Parathyroid adenoma (tissue), 2 donors: ENCODE data around the gene MEF2C.

Experiments used
- H2AFZ ChIP-seq: fragments of 300-600 bp; sonication (generic); one replicate; pipeline ENCODE4 v1.7.0; 2017; ENCODE audit warnings: antibody characterized with exemption, mild to moderate bottlenecking
- H3K27ac ChIP-seq: fragments of 300-600 bp; sonication (generic); one replicate; pipeline ENCODE4 v1.7.0; 2017
- H3K27me3 ChIP-seq: fragments of 300-600 bp; sonication (generic); one replicate; pipeline ENCODE4 v1.7.0; 2017; ENCODE audit warnings: low read length; ENCODE audit not compliant: control insufficient read depth, insufficient read depth
- H3K36me3 ChIP-seq: fragments of 300-600 bp; sonication (generic); one replicate; pipeline ENCODE4 v1.7.0; 2017; ENCODE audit warnings: low read length; ENCODE audit not compliant: control insufficient read depth, insufficient read depth
- H3K4me1 ChIP-seq: fragments of 300-600 bp; sonication (generic); one replicate; pipeline ENCODE4 v1.7.0; 2017; ENCODE audit warnings: control low read depth
- H3K4me2 ChIP-seq: fragments of 300-600 bp; sonication (generic); one replicate; pipeline ENCODE4 v1.7.0; 2017; ENCODE audit warnings: low read length
- H3K4me3 ChIP-seq: fragments of 300-600 bp; sonication (generic); one replicate; pipeline ENCODE4 v1.7.0; 2017; ENCODE audit warnings: low read depth, low read length
- H3K79me2 ChIP-seq: fragments of 300-600 bp; sonication (generic); one replicate; pipeline ENCODE4 v1.7.0; 2017; ENCODE audit warnings: control low read depth
- H3K9ac ChIP-seq: fragments of 300-600 bp; sonication (generic); one replicate; pipeline ENCODE4 v1.7.0; 2017; ENCODE audit warnings: mild to moderate bottlenecking
- H3K9me3 ChIP-seq: fragments of 300-600 bp; sonication (generic); one replicate; pipeline ENCODE4 v1.7.0; 2017; ENCODE audit warnings: low read length; ENCODE audit not compliant: control insufficient read depth
- TF ChIP-seq, protein P1 (sequence below): fragments of 300-600 bp; sonication (generic); IDR thresholded peaks from one replicate; pipeline ENCODE4 v1.7.0; 2017; ENCODE audit warnings: antibody characterized with exemption, mild to moderate bottlenecking
- donor health status: primary hyperparathyroidism.

MEF2C gene

DNA sequence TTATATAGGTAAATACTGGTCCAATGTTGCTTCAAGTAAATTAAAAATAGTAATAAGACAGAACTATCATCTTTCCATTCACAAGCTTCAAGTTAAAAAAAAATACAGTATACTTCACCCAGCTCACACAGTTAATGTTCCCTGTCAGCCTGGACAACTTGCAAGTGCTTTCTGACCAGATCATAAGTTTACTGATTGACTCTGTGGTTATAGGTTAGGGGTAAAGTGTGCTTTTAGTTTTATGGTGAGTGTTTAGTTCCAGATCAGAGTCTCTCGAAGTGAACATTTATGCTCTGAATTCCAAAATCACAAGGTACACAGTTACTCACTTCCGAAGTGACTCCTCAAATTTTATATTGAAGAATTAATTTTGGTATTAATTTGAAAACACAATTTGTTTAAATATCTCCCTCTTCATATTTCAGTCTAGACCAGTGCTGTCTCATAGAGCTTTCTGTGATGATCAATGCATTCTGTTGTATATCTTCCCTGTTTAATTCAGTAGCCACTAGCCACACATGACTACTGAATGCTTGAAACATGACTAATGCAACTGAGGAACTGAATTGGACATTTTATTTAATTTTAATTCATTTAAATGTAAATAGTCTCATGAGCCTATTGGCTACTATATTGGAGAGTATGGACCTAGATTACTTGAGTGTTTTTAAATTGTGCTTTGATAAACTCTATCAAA lies 90.7 kb downstream of the MEF2C start:
- H3K79me2 ChIP-seq = no peaks in the 10 kb centered on the region
- H3K4me2 ChIP-seq = no peak overlapping the region
- H3K9me3 ChIP-seq = no peaks in the 10 kb centered on the region
- no peaks in the 10 kb centered on the region for H3K36me3 ChIP-seq
- H2AFZ ChIP-seq = no peak overlapping the region
- H3K4me1 ChIP-seq = no peaks in the 10 kb centered on the region
- H3K27ac ChIP-seq = no peak overlapping the region
- no peaks in the 10 kb centered on the region for H3K27me3 ChIP-seq
- no peak overlapping the region for H3K4me3 ChIP-seq
- TF ChIP-seq, protein P1, sequence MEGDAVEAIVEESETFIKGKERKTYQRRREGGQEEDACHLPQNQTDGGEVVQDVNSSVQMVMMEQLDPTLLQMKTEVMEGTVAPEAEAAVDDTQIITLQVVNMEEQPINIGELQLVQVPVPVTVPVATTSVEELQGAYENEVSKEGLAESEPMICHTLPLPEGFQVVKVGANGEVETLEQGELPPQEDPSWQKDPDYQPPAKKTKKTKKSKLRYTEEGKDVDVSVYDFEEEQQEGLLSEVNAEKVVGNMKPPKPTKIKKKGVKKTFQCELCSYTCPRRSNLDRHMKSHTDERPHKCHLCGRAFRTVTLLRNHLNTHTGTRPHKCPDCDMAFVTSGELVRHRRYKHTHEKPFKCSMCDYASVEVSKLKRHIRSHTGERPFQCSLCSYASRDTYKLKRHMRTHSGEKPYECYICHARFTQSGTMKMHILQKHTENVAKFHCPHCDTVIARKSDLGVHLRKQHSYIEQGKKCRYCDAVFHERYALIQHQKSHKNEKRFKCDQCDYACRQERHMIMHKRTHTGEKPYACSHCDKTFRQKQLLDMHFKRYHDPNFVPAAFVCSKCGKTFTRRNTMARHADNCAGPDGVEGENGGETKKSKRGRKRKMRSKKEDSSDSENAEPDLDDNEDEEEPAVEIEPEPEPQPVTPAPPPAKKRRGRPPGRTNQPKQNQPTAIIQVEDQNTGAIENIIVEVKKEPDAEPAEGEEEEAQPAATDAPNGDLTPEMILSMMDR = no peak
- no peak overlapping the region for H3K9ac ChIP-seq

DNA sequence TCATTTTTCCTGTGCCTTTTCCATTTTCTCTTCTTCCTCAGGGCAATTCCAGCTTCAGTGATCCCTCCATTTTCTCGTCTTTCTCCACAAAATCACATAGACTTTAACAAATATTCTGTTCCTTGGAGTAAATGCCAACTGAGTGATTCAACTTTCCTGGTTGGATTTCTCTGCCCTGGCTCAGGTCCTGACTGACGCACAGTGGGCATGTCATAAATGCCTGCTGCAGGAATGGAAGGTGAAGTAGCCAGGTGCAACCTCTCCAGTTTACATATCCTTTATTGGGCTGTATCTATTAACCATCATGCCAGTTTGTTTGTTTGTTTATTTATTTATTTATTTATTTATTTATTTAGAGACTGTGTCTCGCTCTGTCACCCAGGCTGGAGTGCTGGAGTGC lies 95.1 kb downstream of the MEF2C start:
- Histone ChIP-seq H3K9ac (no peak overlapping the region), H3K27me3 (no peaks in the 10 kb centered on the region), H3K36me3 (no peaks in the 10 kb centered on the region), H3K4me2 (no peak overlapping the region), H3K4me3 (no peak overlapping the region), H3K79me2 (no peaks in the 10 kb centered on the region), H3K4me1 (no peaks in the 10 kb centered on the region), H2AFZ (no peak overlapping the region), H3K9me3 (no peaks in the 10 kb centered on the region), H3K27ac (no peak overlapping the region)
- TF ChIP-seq, protein P1 = no peak

DNA sequence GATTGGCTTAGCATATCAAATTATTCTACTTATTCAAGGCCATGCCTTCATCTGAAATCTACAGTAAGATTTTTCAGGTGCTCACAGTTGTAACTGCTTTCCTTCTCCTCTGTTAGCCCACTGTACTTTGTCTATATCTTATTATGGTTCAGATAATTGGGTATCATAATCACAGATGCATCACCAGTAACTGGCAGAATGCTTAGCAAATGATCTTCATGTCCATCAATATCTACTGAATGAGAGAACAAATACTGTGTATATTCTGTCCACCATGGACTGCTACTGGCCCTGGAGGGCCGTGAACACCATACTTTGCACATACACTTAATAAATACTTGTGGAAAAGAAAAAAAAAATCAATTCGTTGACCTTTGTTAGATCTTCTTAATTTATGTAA lies 96.2 kb downstream of the MEF2C start:
- no peaks in the 10 kb centered on the region for H3K36me3 ChIP-seq
- H3K27ac ChIP-seq = peak overlapping the region; percentile 76
- no peak overlapping the region for H2AFZ ChIP-seq
- H3K4me2 ChIP-seq = no peak overlapping the region
- H3K79me2 ChIP-seq = no peaks in the 10 kb centered on the region
- no peak overlapping the region for H3K9ac ChIP-seq
- H3K27me3 ChIP-seq = no peaks in the 10 kb centered on the region
- no peaks in the 10 kb centered on the region for H3K9me3 ChIP-seq
- H3K4me3 ChIP-seq = no peak overlapping the region
- TF ChIP-seq, protein P1 = no peak
- H3K4me1 ChIP-seq = no peaks in the 10 kb centered on the region

DNA sequence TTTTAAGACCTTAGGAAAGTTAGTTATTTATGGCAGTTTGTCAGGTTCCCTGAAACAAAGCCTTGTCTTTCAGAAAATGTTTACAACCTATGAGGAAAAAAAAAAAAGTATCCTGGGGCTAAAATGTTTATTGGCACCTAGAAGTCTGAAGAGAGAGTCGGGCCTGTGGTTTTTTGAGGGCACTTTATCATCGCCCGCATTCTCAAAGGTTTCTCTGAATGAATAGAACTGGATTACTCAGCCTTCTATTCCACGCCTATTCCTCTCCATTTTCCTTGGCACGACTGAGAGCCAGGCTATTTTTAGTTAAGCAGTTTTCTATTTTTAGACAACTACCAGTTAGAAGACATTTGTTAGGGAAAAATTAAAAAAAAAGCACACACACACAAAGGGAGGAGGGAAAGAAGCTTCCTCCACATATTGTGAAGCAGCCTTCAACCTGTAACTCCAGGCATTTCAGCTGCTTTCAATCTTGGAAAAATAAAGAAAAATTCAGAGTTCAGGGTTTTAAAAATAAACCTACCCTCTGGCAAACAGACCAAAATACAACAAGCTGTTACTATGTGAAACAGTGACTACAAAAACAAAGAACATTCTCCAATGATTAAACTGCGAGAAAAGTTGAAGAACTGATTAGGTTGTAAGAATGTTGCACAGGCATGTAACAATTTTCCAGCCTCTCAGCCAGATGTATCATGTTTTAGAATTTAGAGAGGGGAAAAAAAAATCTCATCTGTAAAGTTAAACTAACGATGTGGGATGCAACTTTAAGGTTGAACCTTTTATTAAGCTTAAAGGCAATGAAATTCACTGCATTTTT lies 97.0 kb downstream of the MEF2C start:
- H2AFZ ChIP-seq = peak overlapping the region; percentile 48
- peak overlapping the region; percentile 76 for H3K27ac ChIP-seq
- TF ChIP-seq, protein P1 = no peak

More for the DNA sequence above, 97.0 kb downstream of the MEF2C start:
- Histone ChIP-seq H3K4me2 (peak overlapping the region; percentile 48), H3K79me2 (no peaks in the 10 kb centered on the region), H3K36me3 (no peaks in the 10 kb centered on the region), H3K27me3 (no peaks in the 10 kb centered on the region), H3K9ac (no peak overlapping the region), H3K4me1 (no peaks in the 10 kb centered on the region), H3K9me3 (no peaks in the 10 kb centered on the region), H3K4me3 (no peak overlapping the region)
